GM12864 (cell line): ENCODE results near the gene UNC13A.

Experiments
- DNase-seq: peaks from one replicate; pipeline ENCODE4 v3.0.0-alpha.2; 2011; ENCODE audit warnings: low read depth
- H3K4me3 ChIP-seq: 2 replicates; pipeline ENCODE4 v1.5.1; 2011; ENCODE audit warnings: mild to moderate bottlenecking, low read depth, low read length, control low read depth
- CTCF ChIP-seq: IDR thresholded peaks from 2 replicates; pipeline ENCODE4 v1.5.1; 2011; ENCODE audit warnings: low read depth, mild to moderate bottlenecking, moderate library complexity, low read length, control low read depth, inconsistent platforms; ENCODE audit errors: missing control alignments

Gene UNC13A

GRCh38 chr19:17655751-17656472 is 32.2 kb downstream of the UNC13A start:
- DNase-seq = no peak
- H3K4me3 ChIP-seq = no peak overlapping the region
- no peak for TF ChIP-seq CTCF

- DNase-seq = no peak
- no peak for TF ChIP-seq CTCF
- H3K4me3 ChIP-seq = no peak overlapping the region
Observed at GRCh38 chr19:17654993-17655392, 33.2 kb downstream of the UNC13A start.

GRCh38 chr19:17652627-17653026 is 35.5 kb downstream of the UNC13A start:
- TF ChIP-seq CTCF = no peak

GRCh38 chr19:17648786-17649185 is 39.4 kb downstream of the UNC13A start:
- no peak for DNase-seq
- TF ChIP-seq CTCF = no peak
- H3K4me3 ChIP-seq = no peak overlapping the region

More at GRCh38 chr19:17652627-17653026, 35.5 kb downstream of the UNC13A start:
- no peak overlapping the region for H3K4me3 ChIP-seq
- DNase-seq = no peak

GRCh38 chr19:17648097-17648660 is 40.0 kb downstream of the UNC13A start:
- no peak for DNase-seq
- H3K4me3 ChIP-seq = no peak overlapping the region
- TF ChIP-seq CTCF = no peak

- H3K4me3 ChIP-seq = no peak overlapping the region
- no peak for TF ChIP-seq CTCF
- DNase-seq = no peak
Observed at GRCh38 chr19:17647071-17648020, 40.8 kb downstream of the UNC13A start.
